IPS DF 4.7 (cell line): ENCODE results near the gene ANKRD31.
"Not testable (repeated sequence)": the region's sequence is repeated elsewhere in the genome, so short reads cannot be mapped to it uniquely, and the experiment has no call there.

Experiments
- DNase-seq: peaks from one replicate; pipeline ENCODE4 v3.0.0-alpha.2; 2013; ENCODE audit warnings: low spot score; ENCODE audit errors: extremely low read depth

The ANKRD31 gene

GRCh38 chr5:75236322-75237316 is at the start of gene ANKRD31:
Gene ANKRD31 (minus strand): TSS chr5:75236878. CDS start chr5:75236686, 192 bp downstream.
- no peak for DNase-seq

GRCh38 chr5:75286211-75286773 is 49.6 kb upstream of the ANKRD31 start:
- no peak for DNase-seq

GRCh38 chr5:75282581-75282980 is 45.9 kb upstream of the ANKRD31 start:
- DNase-seq, result no peak

GRCh38 chr5:75281716-75282465 is 45.2 kb upstream of the ANKRD31 start:
- DNase-seq, result no peak

GRCh38 chr5:75279321-75279720 is 42.6 kb upstream of the ANKRD31 start:
- DNase-seq, result no peak

GRCh38 chr5:75277463-75277862 is 40.8 kb upstream of the ANKRD31 start:
- no peak for DNase-seq

GRCh38 chr5:75275756-75276155 is 39.1 kb upstream of the ANKRD31 start:
- no peak for DNase-seq

GRCh38 chr5:75275147-75275546 is 38.5 kb upstream of the ANKRD31 start:
- no peak for DNase-seq

GRCh38 chr5:75274486-75274885 is 37.8 kb upstream of the ANKRD31 start:
- DNase-seq, result no peak

GRCh38 chr5:75270605-75271004 is 33.9 kb upstream of the ANKRD31 start:
- DNase-seq, result not testable (repeated sequence)

GRCh38 chr5:75265731-75266130 is 29.1 kb upstream of the ANKRD31 start:
- no peak for DNase-seq

- DNase-seq, result no peak
Observed at GRCh38 chr5:75262271-75262670, 25.6 kb upstream of the ANKRD31 start.

- DNase-seq, result no peak
Observed at GRCh38 chr5:75260708-75261107, 24.0 kb upstream of the ANKRD31 start.

GRCh38 chr5:75250452-75250851 is 13.8 kb upstream of the ANKRD31 start:
- DNase-seq, result not testable (repeated sequence)

- no peak for DNase-seq
Observed at GRCh38 chr5:75245023-75245422, 8.3 kb upstream of the ANKRD31 start.

- DNase-seq, result no peak
Observed at GRCh38 chr5:75243510-75243909, 6.8 kb upstream of the ANKRD31 start.

GRCh38 chr5:75243100-75243499 is 6.4 kb upstream of the ANKRD31 start:
- no peak for DNase-seq

- no peak for DNase-seq
Observed at GRCh38 chr5:75242067-75242466, 5.4 kb upstream of the ANKRD31 start.

GRCh38 chr5:75239681-75240080 is 3.0 kb upstream of the ANKRD31 start:
- no peak for DNase-seq

- DNase-seq, result no peak
Observed at GRCh38 chr5:75235711-75236110, 967 bp downstream of the ANKRD31 start.

GRCh38 chr5:75234251-75234650 is 2.4 kb downstream of the ANKRD31 start:
- no peak for DNase-seq

GRCh38 chr5:75226916-75227315 is 9.8 kb downstream of the ANKRD31 start:
- no peak for DNase-seq
